HG03135 (cell line): Measurements from ENCODE around the gene SVOP.
"Not testable (repeated sequence)": the region's sequence is repeated elsewhere in the genome, so short reads cannot be mapped to it uniquely, and the experiment has no call there.

Source experiments
- ATAC-seq: cut with Tn5 transposase; IDR thresholded peaks from one replicate; pipeline ENCODE4 v1.9.1; 2021; ENCODE audit warnings: mild to moderate bottlenecking, moderate library complexity; ENCODE audit not compliant: unreplicated experiment

The SVOP gene

GRCh38 chr12:108896336-108896735, 124.5 kb downstream of the SVOP start:
- no peak for ATAC-seq

- ATAC-seq, result no peak
Observed at GRCh38 chr12:108895220-108895802, 125.6 kb downstream of the SVOP start.

GRCh38 chr12:108890208-108890607, 130.7 kb downstream of the SVOP start:
- no peak for ATAC-seq

GRCh38 chr12:108888031-108888430, 132.8 kb downstream of the SVOP start:
- ATAC-seq, result no peak

- ATAC-seq, result no peak
Observed at GRCh38 chr12:108886873-108887629, 133.8 kb downstream of the SVOP start.

GRCh38 chr12:108884116-108885012, 136.5 kb downstream of the SVOP start:
- no peak for ATAC-seq

- no peak for ATAC-seq
Observed at GRCh38 chr12:108881953-108882352, 138.9 kb downstream of the SVOP start.

- ATAC-seq, result no peak
Observed at GRCh38 chr12:108879615-108880254, 141.1 kb downstream of the SVOP start, which contains the start of gene DAO. Gene DAO, plus strand, starts transcription at chr12:108880092. Its CDS starts 4,915 bp downstream, at chr12:108885007.

- ATAC-seq, result no peak
Observed at GRCh38 chr12:108876550-108876949, 144.3 kb downstream of the SVOP start.

- ATAC-seq, result no peak
Observed at GRCh38 chr12:108875682-108876361, 145.0 kb downstream of the SVOP start.

GRCh38 chr12:108875280-108875679, 145.6 kb downstream of the SVOP start:
- no peak for ATAC-seq

- no peak for ATAC-seq
Observed at GRCh38 chr12:108868781-108869180, 152.1 kb downstream of the SVOP start.

- ATAC-seq, result not testable (repeated sequence)
Observed at GRCh38 chr12:108866083-108866482, 154.8 kb downstream of the SVOP start.

- ATAC-seq, result no peak
Observed at GRCh38 chr12:108865169-108865568, 155.7 kb downstream of the SVOP start.

GRCh38 chr12:108862588-108862959, 158.3 kb downstream of the SVOP start:
- no peak for ATAC-seq

- ATAC-seq, result no peak
Observed at GRCh38 chr12:108861878-108862587, 158.8 kb downstream of the SVOP start.

- no peak for ATAC-seq
Observed at GRCh38 chr12:108860443-108860842, 160.4 kb downstream of the SVOP start.

- no peak for ATAC-seq
Observed at GRCh38 chr12:108859923-108860291, 161.0 kb downstream of the SVOP start.

- ATAC-seq, result not testable (repeated sequence)
Observed at GRCh38 chr12:108859141-108859922, 161.5 kb downstream of the SVOP start.
